Neuron (in vitro differentiated cells): Measurements from ENCODE around the gene MED19.
"Not testable (repeated sequence)": the region's sequence is repeated elsewhere in the genome, so short reads cannot be mapped to it uniquely, and the experiment has no call there.

Source experiments
- H2AFZ ChIP-seq: one replicate; pipeline ENCODE4 v1.6.1; 2013; ENCODE audit warnings: low read depth, mild to moderate bottlenecking, inconsistent platforms, low read length, moderate library complexity
- H3K27me3 ChIP-seq: one replicate; pipeline ENCODE4 v1.6.1; 2013; ENCODE audit warnings: low read length; ENCODE audit not compliant: insufficient read depth
- H3K36me3 ChIP-seq: one replicate; pipeline ENCODE4 v1.6.1; 2013; ENCODE audit warnings: low read length; ENCODE audit not compliant: insufficient read depth
- H3K4me1 ChIP-seq: one replicate; pipeline ENCODE4 v1.6.1; 2013; ENCODE audit warnings: low read length; ENCODE audit not compliant: insufficient read depth
- H3K4me3 ChIP-seq: 2 replicates; pipeline ENCODE4 v1.5.1; 2013; ENCODE audit warnings: mild to moderate bottlenecking, low read length, moderate library complexity
- H3K9me3 ChIP-seq: one replicate; pipeline ENCODE4 v1.6.1; 2013; ENCODE audit warnings: low read length

Gene MED19

DNA sequence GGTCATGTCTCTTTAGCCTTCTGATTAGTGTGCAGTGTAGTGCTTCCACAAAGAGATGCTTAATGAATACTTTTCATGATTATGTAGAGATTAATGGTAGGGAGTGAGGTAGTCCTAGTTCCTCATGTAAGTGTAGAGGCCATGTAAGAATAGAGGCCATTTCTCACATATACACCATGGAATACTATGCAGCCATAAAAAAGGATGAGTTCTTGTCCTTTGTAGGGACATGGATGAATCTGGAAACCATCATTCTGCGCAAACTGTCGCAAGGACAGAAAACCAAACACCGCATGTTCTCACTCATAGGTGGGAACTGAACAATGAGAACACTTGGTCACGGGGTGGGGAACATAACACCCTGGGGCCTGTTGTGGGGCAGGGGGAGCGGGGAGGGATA is 21.5 kb downstream of the MED19 start:
- not testable (repeated sequence) for H2AFZ ChIP-seq, H3K9me3 ChIP-seq, H3K4me3 ChIP-seq, H3K27me3 ChIP-seq, H3K4me1 ChIP-seq
- peaks cover 75% of the 10 kb centered on the region for H3K36me3 ChIP-seq

DNA sequence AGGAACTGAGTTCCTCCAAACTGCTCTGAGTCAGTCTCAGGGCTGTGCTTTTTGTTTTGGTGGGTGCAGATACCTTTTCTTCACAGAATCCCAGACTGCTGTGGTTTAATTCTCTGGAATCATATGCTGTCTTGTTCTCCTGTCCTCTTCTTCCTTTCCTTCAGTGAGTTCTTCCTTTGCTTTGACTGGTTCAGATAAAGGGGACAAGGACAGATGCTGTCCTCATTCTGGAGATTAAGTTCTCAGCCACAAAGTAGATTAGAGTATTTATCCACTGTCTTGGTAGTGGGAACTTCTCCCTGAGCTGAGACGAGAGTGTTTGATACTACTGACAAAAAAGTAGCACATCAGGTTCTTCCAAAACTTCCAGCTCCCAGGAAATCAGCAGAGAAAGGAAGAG is 30.8 kb downstream of the MED19 start:
- Histone ChIP-seq H3K9me3 (no peaks in the 10 kb centered on the region), H3K4me3 (no peak overlapping the region), H3K36me3 (peaks cover 60% of the 10 kb centered on the region), H2AFZ (no peak overlapping the region), H3K4me1 (no peaks in the 10 kb centered on the region), H3K27me3 (no peaks in the 10 kb centered on the region)

DNA sequence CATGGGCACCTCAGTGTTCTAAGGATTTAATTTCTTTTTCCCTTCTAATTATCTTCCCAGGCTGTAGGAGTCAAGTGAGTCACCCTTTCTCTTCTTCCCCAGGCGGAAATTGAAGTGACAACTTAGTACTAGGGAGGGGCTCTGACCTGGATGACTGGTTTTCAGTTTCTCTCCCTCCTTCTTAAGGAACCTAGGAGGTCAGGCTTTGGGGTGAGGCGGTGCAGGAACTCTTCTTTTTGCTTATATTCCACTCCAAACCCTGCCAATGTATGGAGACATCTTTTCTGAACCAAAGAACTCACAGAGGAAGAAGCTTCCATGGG is 31.5 kb downstream of the MED19 start:
- Histone ChIP-seq H2AFZ (no peak overlapping the region), H3K9me3 (no peaks in the 10 kb centered on the region), H3K27me3 (no peaks in the 10 kb centered on the region), H3K4me1 (no peaks in the 10 kb centered on the region), H3K4me3 (no peak overlapping the region), H3K36me3 (peaks cover 61% of the 10 kb centered on the region)

DNA sequence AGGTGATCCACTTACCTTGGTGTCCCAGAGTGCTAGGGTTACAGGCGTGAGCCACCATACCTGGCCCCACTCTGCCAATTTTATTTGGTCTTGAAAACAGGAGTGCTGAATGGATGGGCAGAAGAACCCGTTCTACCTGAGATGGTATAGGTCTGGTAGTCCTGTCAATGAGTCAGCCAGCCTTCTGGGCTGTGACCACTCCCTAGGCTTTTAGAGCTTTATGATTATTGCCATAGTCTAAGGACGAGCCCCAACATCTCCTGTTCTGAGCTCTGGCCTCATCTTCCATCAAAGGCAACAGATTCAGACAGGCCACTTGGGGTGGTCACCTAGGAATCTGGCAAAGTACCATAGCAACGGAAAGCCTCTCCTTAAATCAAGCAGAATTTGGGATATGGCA is 32.6 kb downstream of the MED19 start:
- H3K36me3 ChIP-seq: peaks cover 59% of the 10 kb centered on the region
- no peak overlapping the region for H2AFZ ChIP-seq
- H3K4me3 ChIP-seq: no peak overlapping the region
- no peaks in the 10 kb centered on the region for H3K27me3 ChIP-seq
- no peaks in the 10 kb centered on the region for H3K4me1 ChIP-seq
- no peaks in the 10 kb centered on the region for H3K9me3 ChIP-seq

DNA sequence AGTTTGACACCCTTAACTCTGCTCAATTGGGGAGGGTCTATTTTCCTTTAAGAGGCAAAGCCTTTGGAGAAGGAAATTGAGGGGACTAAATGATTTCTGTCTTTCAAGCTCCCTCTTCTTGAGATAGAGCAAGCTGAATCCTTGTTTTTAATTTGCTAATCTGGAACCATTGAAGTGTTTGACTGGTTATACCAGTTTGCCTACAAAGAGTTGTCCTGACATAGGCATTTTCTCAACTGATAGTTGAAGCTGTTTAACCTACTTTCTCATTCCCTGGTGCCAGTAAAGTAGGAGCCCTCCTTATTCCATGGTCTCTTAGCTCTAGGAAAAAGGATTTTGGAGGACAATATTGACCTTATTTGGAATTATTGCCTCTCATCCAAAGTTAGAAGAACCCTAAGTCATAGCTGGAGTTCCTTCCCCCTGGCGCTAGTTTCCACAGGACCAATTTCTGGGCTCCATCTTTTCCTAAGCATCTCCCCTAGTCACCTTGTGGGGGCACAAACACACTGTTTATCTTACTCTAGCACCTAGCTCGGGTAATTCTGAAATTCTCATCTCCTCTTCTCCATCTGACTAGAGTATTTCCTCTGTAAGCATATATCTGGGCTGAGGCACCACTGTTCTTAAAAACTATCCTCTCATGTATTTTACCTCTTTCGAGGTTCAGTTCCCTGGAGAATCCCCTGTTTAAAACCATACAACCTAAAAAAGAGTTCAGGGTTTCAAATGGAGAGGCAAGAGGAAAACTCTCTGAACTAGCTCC is 36.7 kb downstream of the MED19 start:
- Histone ChIP-seq H3K27me3 (no peaks in the 10 kb centered on the region), H3K9me3 (no peaks in the 10 kb centered on the region), H3K4me1 (no peaks in the 10 kb centered on the region), H2AFZ (no peak overlapping the region), H3K4me3 (no peak overlapping the region), H3K36me3 (peaks cover 64% of the 10 kb centered on the region)

DNA sequence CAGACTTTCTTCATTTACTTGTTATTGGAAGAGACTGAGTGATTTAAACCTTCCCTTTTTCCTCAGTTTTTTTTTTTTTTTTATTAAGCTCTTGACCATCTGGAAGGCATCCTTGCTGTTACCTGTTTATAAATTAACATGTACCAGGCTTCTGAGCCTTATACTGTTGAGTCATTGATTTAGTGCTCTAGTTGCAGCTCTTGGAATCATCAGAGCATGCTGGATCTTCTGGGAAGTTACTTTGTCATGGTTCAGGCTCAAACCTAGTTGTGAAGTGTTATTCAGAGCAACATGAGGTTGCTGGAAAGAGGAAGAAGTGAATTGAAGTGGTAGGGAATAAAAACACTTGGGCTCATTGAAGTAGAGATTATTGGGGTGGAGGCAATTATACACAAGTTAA is 37.8 kb downstream of the MED19 start:
- Histone ChIP-seq H3K36me3 (peaks cover 56% of the 10 kb centered on the region), H3K9me3 (no peaks in the 10 kb centered on the region), H3K4me1 (peaks cover 4% of the 10 kb centered on the region), H2AFZ (no peak overlapping the region), H3K4me3 (no peak overlapping the region), H3K27me3 (no peaks in the 10 kb centered on the region)

DNA sequence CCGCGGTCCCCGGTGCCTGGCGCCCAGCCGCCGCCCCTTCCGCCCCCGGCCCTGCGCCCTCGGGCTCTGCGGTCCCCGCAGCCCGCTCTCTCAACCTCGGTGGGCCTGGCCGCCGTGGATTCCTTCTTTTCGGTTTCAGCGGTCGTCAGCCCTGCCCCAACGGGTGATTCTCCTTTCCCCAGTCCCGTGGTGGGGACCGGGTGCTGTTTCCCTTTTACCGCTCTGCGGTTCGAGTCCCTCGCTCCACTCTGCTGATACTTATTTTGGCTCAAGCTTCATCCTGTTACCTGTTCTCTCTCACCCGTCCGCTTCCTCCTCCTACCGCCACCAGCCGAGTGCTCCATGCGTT is 43.6 kb downstream of the MED19 start:
- Histone ChIP-seq H3K9me3 (no peaks in the 10 kb centered on the region), H2AFZ (peak overlapping the region; percentile 15), H3K4me3 (peak overlapping the region; percentile 66), H3K27me3 (no peaks in the 10 kb centered on the region), H3K36me3 (peaks cover 20% of the 10 kb centered on the region), H3K4me1 (peaks cover 19% of the 10 kb centered on the region)

DNA sequence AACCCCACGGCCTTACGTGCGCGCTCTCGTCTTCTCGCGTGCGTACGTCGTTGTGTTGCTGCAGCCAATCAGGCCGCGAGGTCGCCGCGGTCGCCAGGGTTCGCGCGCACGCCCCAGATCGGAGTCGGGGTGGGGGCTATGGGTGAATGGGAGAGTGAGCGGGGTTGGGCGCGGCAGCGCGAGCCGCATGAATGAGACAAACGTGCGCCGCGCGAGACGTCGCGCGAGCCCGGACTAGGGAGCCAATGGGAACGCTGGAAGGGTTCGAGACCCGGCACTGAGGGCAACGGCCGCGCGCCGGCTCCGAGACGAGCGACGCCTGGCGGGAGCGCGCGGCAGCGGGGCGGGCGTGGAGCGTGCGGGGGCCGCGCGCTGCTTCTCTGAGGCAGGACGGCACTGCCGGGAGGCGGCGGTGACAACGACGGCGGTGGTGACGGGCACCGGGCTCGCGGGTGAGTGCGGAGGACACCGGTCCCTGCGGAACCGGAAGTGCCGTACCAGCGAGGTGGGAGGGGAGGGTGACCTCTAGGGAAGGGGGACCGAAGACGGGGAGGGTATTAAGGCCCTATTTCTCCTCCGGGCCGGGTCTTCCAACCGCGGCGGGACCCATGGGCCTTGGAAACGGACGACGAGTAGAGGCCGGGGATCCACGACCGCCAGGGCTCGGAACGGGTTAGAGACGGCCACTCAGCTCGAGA is 44.1 kb downstream of the MED19 start, which contains the start of gene ZDHHC5:
TSS of gene ZDHHC5 (plus strand) at position 379 of the 698 bp plus-strand sequence. CDS start 4,977 bp downstream, outside the sequence.
- Histone ChIP-seq H3K4me1 (peaks cover 19% of the 10 kb centered on the region), H3K36me3 (peaks cover 14% of the 10 kb centered on the region), H3K9me3 (no peaks in the 10 kb centered on the region), H3K4me3 (peak within 1 kb of the TSS; percentile 66), H2AFZ (peak within 1 kb of the TSS; percentile 85), H3K27me3 (no peaks in the 10 kb centered on the region)

DNA sequence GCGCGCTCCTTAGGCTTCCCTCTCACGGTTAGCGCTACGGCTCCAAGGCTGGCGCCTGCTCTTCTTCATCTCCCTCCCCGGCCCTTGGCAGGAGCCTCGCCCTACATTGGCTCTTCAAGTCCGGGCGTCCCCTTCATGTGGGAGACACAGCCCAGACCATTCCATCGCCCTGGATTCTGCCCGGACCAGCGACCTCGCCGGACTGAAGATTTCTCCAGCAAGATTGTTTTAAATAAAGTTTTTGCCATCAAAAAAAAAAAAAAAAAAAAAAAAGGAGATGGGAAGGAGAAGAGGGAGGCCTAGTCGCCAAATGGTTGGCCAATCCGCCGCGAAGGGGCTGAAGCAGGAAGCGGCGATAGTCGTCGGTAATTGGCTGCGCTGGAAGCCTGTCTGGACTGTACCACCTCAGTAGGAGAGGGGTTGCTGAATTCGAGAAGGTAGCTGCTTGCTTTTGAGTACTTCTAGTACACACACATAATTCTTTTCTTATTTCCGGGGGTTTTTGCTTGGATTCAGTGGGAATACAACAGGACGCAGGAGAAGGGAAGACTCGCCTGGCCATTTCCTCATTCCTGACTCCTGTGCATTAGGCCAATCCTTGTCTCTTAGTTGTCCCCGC is 44.8 kb downstream of the MED19 start:
- H3K9me3 ChIP-seq: no peaks in the 10 kb centered on the region
- H3K27me3 ChIP-seq: no peaks in the 10 kb centered on the region
- H3K4me3 ChIP-seq: peak overlapping the region; percentile 66
- H3K4me1 ChIP-seq: peaks cover 19% of the 10 kb centered on the region
- peaks cover 12% of the 10 kb centered on the region for H3K36me3 ChIP-seq
- peak overlapping the region; percentile 85 for H2AFZ ChIP-seq

DNA sequence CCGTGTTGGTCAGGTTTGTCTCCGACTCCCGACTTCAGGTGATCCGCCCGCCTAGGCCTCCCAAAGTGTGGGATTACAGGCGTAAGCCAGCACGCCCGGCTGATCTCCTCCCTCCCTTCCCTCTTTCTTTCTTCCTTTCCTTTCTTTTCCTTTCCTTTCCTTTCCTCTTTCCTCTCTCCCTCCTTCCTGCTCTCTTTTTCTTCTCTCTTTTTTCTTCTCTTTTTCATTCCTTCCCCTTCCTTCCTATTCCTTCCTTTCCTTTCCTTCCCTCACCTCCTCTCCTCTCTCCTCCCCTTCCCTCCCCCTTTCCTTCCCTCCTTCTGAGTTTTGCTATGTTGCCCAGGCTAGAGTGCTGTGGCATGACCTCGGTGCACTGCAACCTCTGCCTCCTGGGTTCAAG is 48.0 kb downstream of the MED19 start:
- Histone ChIP-seq H3K27me3 (no peaks in the 10 kb centered on the region), H3K4me3 (no peak overlapping the region), H3K9me3 (no peaks in the 10 kb centered on the region), H3K4me1 (peaks cover 12% of the 10 kb centered on the region), H3K36me3 (peaks cover 29% of the 10 kb centered on the region), H2AFZ (no peak overlapping the region)

DNA sequence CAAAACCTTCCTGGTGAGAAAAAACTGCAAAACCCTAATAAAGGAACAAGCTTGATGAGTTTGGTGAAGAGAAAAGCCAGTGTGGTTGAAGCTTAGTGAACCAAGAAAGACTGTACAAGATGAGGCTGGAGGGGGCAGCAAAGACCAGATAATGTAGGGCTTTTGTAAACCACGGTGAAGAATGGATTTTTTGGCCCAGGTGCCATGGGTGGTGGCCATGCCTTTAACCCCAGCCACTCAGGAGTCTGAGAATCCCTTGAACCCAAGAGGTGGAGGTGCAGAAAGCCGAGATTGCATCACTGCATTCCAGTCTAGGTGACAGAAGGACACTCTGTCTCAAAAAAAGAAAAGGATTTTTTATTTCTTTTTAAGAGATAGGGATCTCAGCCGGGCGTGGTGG is 49.1 kb downstream of the MED19 start:
- no peaks in the 10 kb centered on the region for H3K9me3 ChIP-seq
- no peak overlapping the region for H2AFZ ChIP-seq
- peaks cover 11% of the 10 kb centered on the region for H3K4me1 ChIP-seq
- peaks cover 29% of the 10 kb centered on the region for H3K36me3 ChIP-seq
- H3K4me3 ChIP-seq: no peak overlapping the region
- no peaks in the 10 kb centered on the region for H3K27me3 ChIP-seq

DNA sequence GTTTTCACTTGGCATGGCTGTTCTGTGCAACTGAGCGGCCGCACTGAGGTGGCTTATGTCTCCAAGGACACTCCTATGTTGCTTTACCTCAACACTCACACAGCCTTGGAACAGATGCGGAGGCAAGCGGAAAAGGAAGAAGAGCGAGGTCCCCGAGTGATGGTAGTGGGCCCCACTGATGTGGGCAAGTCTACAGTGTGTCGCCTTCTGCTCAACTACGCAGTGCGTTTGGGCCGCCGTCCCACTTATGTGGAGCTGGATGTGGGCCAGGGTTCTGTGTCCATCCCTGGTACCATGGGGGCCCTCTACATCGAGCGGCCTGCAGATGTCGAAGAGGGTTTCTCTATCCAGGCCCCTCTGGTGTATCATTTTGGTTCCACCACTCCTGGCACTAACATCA is 52.3 kb downstream of the MED19 start:
- no peaks in the 10 kb centered on the region for H3K27me3 ChIP-seq
- H3K4me1 ChIP-seq: peaks cover 8% of the 10 kb centered on the region
- no peak overlapping the region for H3K4me3 ChIP-seq
- H2AFZ ChIP-seq: no peak overlapping the region
- no peaks in the 10 kb centered on the region for H3K9me3 ChIP-seq
- peaks cover 29% of the 10 kb centered on the region for H3K36me3 ChIP-seq

DNA sequence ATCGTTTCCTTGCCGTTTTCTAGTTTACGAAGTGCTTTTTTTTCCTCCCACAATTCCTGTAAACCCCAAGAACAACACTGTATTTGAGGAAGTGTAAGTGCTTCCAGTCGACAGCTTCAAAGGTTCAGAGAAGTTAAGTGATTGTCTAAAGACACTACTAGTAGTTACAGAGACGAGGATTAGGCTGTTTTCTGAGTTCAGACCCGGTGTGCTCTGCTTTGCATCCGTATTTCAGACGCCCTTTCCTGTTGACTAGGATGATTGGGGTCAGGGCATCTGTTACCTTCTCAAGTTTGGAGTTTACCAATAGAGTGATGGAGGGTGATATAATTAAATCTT is 54.0 kb downstream of the MED19 start:
- peaks cover 9% of the 10 kb centered on the region for H3K4me1 ChIP-seq
- H3K27me3 ChIP-seq: no peaks in the 10 kb centered on the region
- peak overlapping the region; percentile 64 for H3K4me3 ChIP-seq
- H3K9me3 ChIP-seq: no peaks in the 10 kb centered on the region
- H3K36me3 ChIP-seq: peaks cover 29% of the 10 kb centered on the region
- H2AFZ ChIP-seq: no peak overlapping the region
